NOMO-1 treated with DMSO at 0.1 percent for 48 hours (cell line): ENCODE data around the gene ATP2B2.
A peak's percentile ranks its signal among the peaks of the same experiment; 100 is the strongest.

Source experiments
- DNase-seq: peaks from one replicate; lab custom pipeline; 2025; ENCODE audit not compliant: unreplicated experiment; lab: John Stamatoyannopoulos, UW

The ATP2B2 gene

DNA sequence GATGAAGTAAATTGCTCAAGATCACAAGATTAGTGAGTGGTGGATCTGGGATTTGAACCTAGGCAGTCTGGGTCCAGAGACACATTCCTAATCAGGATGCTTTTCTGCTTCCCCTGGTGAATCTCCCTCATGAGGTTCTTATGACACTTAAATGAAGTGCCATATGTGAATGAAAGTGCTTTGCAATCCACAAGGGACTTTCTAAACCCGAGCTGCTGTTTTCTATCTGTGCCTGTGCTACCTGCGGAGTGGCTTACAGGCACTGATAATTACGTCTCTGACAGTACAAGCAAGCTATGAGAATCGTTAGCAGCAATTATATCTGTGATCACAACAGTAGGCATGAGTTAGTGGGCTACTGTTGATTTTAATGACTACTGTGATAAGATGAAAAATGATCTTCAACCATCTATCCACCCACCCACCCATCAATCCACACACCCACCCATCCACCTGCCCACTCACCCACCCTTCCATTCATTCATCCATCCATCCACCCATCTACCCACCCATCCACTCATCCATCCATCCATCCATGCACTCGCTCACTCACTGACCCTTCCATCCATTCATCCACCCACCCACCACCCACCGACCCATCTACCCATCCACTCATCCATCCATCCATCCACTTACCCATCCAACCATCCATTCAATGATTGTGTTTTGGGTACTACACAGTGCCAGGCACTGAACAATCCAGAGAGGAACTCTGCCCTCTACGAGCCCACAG, 51.8 kb downstream of the ATP2B2 start:
- DNase-seq = no peak

DNA sequence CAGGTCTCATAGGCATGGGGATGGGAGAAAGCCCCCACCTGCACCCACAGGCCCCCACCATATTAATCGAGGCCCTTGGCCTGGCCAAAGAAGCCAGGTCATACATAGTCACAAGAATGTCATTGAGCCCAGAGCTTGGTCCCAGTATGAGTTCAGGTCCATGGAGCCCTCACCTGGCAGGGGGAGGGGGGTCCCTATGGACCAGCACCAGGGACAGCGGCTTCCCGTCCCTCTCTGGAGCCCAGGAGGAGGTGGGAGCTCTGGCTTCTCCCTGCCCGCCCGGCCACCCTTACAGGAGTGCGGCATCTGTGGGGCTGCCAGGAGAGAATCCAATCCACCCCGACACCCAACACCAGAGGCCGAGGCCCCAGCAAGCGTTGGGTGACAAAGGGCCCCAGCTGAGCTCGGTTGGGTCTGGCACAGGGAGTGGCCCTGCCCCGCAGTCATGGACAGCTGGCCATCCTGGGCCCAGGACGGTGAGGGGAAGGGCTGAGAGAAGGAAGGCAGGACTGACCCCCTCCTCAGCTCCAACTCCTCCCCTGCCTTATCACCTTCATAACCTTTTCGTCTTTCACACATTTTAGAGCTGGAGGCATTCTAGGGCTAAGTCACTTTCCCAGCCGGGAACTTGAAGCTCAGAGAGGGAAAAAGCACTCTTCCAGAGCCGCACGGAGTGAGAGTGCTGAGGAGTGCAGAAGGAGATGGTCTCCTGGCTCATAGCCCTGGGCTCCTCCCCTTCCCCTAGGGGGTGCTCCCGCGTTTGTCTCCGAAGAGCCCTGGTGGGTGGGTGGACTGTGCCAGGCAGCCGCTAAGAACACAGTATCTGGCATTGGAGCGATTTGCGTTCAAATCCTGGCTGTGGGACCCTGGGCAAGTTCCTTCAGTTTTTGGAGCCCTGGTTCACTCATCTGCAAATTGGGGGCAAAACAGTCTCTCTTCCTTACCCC, 54.6 kb downstream of the ATP2B2 start:
- no peak for DNase-seq

DNA sequence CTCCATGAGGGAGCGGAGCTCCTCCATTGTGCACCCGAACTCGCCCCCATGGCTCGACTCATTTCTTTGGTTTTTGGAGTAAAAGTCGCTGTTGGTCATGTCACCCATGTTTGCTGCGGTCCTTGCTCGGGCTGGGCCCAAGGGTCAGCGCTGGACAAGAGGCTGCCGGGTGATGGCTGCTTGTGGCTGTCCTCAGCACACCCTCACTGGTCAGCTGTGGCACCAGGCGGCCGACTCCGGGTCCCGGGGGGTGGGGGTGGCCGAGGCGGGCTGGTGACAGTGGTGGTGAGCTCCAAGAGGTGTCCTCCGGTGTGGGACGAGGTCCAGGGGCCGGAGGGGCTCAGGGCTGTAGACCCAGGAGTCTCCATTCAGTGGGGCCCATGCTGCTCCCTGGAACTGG, 56.0 kb downstream of the ATP2B2 start:
- no peak for DNase-seq

DNA sequence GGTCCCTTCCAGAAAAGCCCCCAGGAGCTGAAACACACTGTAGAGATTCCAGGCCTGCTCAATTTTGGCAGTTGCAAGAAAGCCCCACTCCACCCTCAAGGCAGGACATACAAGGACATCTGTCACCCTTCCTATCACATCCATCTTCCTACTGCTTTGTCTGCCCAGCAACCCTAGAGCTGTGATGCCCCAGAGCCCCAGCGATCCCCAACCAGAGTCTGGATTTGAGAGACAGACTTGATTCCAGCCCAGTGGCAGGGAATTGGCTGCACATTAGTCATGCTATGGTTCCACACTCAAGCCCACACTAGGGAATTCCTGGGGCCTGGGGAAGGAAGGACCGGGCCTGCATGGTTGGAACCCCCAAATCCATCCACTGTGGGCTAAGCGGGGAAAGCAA, 56.8 kb downstream of the ATP2B2 start:
- no peak for DNase-seq

DNA sequence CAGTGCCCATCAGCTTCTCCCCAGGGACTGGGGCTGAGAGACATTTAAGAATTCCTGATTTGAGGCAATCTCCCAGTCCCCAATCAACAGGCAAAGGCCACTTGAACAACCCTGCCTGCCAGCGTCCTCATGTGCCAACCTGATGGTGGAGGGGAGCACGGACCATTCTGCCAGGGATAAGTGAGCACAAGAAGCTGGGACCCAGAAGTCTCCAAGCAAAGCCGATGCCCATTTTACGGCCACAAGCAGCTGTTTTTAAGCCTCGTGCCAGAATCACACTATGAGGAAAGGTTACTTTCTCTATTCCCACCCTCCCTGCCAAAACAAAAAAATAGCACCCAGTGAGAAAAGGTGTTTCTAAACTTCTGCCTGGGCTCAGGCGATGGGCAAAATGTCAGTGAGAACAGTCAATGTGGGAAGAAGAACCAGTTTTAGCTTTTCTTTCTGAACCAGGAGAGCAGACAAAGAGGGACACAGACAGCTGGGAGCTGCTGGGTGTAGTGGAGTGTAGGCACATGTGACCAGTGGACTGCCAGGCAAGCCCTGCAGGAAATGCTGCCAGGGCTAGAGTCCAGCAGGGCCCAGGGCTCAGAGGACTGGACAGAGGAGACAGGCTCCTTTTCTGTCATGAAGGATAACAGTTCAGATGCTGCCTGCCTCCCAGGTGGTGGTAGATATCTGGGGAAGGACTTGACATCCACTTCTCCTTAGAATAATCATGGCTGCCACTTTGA, 57.7 kb downstream of the ATP2B2 start:
- DNase-seq = no peak

DNA sequence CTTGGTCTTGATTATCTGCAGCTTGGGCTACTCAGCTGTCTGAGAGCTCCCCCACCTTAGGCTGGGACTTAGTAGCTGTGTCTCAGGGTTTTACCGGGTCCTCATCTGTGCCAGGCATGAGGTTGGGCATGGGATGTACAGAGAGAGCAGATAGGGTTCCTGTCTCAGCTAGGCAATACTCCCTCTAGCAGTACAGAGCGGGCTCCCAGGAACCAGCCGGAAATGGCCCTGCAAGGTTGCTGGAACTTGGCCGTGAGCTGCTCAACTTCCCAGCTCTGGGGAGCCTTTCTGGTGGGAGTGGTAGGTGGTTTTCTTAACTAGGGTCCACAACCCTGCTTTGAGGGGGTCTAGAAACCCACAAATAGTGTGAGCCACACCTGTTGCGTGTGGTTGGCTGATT, 58.3 kb downstream of the ATP2B2 start:
- DNase-seq = no peak

DNA sequence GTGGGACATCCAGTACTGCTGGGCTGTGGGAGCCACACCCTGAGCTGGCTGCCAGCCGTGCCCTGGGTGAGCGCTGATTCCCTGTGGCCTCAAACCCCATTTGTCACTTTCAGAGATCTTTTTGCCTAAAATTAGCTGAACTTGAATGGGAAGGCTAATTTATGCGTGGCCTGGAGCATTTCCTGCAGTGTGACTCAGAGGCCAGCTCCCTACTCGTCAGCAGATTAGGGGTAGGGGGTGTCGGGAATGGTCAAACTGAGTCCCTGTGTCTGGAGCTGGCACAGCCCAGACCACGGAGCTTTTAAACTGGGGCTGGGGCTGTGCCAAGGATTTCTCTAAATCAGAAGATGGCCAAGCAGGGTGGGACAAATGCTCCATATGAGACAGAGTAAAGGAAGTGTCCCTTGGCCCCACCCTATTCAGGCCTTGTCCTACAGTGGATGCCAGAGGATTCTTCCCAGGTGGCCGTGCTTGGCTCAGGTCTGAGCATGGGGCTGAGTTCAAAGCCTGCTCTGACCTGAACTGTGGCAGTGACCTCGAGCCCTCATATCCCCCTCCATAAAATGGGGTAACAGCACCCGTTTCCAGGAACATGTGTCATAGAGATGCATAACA, 59.7 kb downstream of the ATP2B2 start:
- DNase-seq = no peak

DNA sequence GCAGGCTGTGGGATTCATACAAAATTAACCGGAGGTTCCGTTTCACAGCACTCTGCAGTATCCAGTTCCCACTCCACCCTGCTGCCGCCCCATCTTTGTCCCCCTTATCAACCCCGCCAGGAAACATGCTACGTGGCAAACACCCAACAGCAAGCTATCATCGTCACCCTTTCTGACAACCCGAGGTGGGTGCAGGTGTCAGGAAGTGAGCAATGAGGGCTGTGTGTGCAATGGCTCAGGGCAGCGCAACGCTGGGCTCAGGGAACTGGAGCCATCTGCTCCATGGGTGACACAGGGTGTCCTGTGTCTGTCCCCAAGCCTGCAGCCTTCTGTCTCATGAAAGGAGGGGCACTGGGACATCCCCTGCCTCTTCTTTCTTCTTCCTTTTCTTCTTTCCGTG, 60.9 kb downstream of the ATP2B2 start:
- DNase-seq = no peak

DNA sequence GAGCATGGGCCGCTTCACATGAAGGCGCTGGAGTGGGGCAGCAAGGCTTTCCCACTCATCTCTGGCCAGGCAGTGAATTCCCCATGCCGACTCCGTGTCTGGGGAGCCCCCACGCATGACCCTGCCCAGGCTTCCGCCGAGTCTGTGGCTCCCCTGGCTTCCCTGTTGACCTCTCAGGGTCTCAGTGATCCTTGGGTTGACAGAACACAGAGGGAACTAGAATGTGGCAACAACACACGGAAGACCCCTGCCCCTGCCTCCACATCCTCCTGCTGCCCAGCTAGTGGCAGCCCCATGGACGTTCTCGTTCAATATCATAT, 61.3 kb downstream of the ATP2B2 start:
- no peak for DNase-seq

DNA sequence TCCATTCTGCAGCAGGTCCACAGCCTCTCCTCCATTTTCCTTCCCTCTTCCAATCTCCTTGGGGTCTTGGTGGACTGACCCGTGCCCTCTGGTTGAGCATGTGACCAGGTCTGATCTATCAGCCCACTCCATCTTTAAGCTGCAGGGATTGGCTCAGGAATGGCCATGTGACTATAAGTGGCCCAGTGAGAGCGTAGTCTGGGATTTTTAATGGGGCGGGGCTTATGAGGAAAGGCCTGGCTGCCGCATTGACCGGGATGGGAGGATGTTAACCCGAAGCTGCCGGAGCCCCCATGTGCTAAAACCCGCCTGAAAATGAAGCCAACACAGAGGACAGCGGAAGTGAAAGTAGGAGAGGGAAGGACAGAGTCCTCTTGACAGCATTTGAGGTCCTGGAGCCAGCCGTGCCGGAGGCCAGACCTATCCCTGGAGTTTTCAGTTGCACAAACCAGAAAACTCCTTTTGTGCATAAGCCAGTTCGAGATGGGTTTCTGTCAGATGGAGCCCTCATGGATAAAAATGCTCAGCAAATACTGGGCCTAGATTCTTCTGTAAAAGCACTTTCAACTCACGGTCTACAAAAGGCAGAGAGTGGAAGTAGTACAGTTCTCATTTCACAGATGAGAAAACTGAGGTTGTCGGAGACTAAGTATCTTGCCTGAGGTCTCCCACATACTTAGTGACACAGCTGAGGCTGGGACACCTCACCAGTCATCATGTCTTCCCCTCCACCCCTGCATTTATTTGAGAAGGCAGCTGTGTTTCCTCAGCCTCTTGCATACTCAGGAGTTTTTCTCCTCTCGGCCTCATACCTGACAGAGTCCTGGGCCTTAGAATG, 61.9 kb downstream of the ATP2B2 start:
- DNase-seq = peak; percentile 91

DNA sequence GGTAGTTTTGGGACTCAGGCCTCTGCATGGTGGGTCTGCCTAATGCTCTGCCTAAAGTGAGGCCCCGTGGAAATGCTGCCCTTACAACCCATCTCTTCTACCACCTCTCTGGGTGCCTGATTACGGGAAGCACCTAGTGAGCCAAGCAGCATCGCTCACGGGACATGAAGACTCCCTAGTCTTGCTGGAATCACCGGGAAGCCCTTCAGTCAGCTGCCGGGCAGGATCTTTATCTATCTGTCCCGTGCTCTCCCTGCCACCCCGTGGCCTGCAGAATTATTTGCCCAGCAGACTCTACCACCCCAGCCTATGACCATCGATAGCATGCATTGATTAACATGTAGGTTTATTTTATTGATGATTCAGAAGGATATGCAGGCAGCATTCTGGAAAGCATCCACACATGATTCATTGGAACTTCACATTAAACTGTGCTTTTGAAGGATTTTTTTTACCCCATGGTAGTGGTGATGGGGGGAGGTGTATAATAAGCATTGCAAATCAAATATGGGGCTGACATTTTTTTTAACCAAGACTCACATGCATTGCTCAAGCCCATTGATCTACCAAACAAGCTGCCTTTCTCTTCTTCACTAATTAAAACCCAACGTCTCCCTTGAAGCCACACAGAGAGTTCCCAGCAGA, 63.1 kb downstream of the ATP2B2 start:
- no peak for DNase-seq

DNA sequence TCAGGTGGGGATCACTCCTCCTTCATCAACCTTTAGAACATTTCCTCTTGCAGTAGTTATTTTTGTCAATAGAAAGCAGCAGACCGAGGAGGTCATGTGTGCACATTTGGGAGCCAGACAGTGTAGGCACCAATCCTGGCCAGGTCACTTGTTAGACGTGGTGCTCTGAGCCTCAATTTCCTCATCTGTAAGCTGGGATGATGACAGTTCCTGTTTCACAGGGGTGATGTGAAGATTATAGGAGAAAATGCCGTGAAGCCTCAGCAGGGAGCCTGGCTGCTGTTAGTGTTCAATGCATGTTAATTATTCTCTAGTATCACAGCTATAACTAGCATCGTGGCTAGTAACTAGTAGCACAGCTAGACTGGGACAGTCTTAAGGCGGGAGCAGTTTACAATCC, 64.7 kb downstream of the ATP2B2 start:
- DNase-seq = peak; percentile 10

DNA sequence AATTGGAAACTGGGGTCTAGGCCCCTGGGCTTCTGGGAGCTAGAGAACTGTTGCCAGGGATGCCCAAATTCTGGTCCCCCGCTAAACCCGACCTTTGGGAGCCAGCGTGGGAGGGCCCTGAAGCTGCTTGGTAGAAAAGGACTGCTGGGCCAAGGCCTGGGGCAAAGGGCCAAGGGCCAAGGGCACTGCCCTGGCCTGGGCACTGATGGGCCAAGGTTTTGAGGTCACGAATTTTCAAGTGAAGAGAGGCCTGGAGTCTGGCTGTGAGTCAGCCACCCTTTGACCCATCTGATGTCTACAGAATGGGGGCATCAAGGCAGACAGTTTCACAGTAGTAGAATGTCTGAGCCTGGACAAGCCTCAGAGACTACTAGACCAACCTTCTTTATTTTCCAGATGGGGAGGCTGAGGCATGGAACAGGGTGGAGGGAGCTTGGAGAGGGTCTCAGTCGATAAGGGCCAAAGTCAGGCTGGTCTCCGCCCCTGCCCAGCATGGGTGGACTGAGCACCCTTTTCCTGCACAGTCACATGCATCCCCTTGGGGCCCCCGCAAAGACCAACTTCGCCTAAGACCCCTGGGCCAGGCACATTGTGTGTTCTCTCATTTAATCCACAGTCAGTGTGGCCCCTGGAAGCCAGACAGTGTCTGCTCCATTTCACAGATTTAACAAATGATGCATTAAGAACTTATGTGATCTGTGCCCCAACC, 66.3 kb downstream of the ATP2B2 start:
- no peak for DNase-seq

DNA sequence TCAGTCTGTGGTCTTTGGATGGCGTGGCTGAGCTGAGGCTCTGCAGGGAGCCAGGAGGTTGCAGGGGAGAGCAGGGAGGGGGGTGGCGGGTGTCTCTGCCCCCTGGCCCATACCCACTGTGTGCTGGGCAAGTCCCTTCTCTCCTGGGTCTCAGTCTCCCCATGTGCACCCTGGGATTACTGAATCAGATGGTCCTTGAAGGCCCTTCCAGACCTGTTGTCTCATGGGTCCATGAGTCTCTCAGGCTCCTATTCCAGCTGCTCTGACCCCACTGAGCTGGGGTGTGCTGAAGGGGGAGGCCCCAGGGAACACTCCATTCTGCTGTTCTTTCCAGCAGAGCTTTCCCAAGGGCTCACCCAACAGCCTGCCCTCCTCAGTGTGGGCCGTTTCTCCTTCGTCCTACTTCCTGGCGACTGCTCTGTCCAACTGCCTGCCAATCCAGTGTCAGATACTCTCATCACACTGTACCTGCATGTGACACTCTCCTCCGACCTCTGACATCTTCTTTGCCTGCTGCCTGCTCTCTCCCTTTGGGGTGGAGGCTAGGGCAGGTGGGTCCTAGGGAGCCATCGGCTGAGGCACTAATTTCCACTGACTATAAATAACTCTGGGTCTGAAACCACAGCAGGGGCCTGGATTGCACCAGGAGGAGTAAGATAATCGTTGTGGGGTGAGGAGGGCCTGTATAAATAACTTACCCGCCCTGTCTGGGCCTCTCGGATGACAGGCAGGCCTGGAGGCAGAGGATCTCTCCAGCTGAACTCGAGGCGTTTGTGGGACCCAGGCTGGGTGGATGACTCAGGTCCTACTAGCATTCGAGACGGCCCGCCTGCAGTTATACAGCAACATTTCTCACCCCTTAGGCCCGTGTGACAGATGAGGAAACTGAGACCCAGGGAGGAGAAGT, 67.1 kb downstream of the ATP2B2 start:
- peak; percentile 94 for DNase-seq

DNA sequence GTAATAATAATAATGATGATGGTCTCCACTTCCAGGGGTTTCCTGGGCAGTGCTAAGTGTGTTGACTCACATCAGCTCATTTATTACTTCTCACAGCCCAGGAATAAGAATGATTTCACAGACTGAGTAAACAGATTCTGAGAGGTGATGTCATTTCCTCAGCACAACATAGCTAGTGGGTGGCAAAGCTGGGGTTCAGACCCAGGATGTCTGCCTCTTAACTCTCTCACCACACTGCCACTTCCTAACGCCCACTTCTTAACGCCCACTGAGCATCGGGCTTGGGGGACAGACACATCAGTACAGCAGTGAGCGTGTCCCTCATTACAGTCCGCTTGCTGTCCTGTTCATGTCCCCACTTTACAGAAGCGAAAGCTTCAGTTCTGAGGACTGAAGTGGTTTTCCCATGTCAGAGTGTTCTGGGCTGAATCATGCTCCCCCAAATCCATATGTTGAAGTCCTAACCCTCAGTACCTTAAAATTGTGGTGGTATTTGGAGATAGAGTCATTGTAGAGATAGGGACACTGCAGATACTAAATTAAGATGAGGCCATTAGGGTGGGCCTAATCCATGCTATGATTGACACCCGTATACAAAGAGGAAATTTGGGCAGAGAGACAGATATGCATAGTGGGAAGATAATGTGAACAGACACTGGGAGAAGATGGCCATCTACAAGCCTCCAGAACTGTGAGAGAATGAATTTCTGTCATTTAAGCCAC, 68.0 kb downstream of the ATP2B2 start:
- no peak for DNase-seq

DNA sequence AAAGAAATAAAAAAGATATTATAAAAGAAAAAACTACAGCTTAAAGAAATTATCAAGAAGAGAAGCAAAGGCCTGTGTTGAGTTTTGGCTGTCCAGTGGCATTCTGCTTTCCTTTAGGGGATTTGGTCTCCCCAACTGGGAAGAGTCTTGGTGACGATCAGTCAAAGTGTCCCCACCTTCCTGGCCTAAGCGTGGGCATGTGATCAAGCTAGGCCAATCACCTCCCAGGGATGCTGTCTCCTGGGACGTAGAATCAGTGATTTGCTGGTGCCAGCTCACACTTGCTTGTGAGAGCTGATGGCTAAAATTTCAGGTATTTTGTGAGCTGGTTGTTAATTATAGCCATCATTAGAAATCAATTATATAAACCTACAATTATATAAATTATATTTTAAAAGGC, 69.5 kb downstream of the ATP2B2 start:
- DNase-seq = no peak

DNA sequence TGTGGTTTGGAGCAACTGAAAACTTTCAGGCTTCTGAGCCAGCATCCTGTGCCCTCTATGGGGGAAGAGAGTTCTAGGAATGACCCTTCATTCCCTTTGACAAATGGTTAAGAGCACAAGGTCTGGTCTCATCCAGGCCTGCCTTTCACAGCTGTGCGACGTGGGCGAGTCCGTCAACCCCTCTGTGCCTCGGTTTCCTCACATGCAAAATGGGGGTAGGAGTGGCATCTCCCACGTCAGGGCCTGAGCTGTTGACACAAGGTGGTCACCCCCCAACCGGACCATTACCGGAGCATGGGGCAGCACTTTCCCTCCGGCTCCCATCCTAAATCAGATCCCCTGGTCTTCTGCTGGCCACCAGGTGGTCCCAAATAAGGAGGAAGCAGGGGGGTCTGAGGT, 70.4 kb downstream of the ATP2B2 start:
- DNase-seq = no peak
